ENCODE data around the gene FMN1.

Gene FMN1

DNA sequence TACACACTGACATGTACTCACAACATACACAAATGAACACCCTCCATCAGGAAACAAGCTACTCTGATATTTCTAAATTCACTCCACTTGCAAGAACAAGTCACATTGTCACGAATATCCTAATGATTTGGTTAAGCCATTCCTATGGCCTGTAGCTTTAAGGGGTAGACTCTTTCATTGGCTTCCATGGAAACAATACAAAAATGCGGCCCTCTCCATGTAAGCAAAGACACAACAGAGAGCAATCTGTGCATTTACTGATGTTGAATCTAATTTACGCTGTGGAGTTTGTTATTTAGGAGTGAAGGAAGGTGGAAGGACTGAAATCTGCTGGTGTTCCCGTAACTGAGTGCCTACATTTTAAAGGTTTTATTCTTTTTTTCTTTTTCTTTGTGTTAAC lies 114.5 kb downstream of the FMN1 start:
- no peak for TF ChIP-seq RAD21 (IDR thresholded peaks at IDR 0.05; ENCODE audit: low read depth)
- TF ChIP-seq, protein P1, sequence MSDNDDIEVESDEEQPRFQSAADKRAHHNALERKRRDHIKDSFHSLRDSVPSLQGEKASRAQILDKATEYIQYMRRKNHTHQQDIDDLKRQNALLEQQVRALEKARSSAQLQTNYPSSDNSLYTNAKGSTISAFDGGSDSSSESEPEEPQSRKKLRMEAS (IDR thresholded peaks at IDR 0.05), result no peak
- no peak for TF ChIP-seq TEAD4 (IDR thresholded peaks at IDR 0.05)
- TF ChIP-seq ZBTB7A (IDR thresholded peaks at IDR 0.05; ENCODE audit: low read depth), result no peak
- no peak for TF ChIP-seq CEBPB (IDR thresholded peaks at IDR 0.05)
- no peak for TF ChIP-seq CREB1 (IDR thresholded peaks at IDR 0.05; ENCODE audit: low read depth)
- TF ChIP-seq, protein P2, sequence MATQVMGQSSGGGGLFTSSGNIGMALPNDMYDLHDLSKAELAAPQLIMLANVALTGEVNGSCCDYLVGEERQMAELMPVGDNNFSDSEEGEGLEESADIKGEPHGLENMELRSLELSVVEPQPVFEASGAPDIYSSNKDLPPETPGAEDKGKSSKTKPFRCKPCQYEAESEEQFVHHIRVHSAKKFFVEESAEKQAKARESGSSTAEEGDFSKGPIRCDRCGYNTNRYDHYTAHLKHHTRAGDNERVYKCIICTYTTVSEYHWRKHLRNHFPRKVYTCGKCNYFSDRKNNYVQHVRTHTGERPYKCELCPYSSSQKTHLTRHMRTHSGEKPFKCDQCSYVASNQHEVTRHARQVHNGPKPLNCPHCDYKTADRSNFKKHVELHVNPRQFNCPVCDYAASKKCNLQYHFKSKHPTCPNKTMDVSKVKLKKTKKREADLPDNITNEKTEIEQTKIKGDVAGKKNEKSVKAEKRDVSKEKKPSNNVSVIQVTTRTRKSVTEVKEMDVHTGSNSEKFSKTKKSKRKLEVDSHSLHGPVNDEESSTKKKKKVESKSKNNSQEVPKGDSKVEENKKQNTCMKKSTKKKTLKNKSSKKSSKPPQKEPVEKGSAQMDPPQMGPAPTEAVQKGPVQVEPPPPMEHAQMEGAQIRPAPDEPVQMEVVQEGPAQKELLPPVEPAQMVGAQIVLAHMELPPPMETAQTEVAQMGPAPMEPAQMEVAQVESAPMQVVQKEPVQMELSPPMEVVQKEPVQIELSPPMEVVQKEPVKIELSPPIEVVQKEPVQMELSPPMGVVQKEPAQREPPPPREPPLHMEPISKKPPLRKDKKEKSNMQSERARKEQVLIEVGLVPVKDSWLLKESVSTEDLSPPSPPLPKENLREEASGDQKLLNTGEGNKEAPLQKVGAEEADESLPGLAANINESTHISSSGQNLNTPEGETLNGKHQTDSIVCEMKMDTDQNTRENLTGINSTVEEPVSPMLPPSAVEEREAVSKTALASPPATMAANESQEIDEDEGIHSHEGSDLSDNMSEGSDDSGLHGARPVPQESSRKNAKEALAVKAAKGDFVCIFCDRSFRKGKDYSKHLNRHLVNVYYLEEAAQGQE (IDR thresholded peaks at IDR 0.05; ENCODE audit: low read depth), result no peak
- TF ChIP-seq EGR1 (IDR thresholded peaks at IDR 0.05), result no peak

DNA sequence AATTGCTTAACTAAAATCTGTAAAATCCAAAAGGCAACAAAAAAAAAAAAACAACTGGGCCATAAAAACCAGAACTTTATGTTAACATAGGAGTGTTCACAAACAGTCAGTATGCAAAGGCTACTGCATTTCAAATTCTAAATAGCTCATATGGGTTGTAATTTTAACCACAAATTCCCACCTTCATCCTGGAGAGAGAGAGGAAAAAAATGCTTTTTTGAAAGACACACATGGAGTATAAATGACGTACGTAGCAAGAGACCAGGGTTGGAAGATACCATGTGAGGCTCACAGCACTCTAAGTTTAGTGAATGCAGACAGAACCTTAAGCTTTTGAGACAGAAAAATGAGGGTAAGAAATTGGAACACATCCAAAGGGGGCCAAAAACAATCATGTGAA lies 115.9 kb downstream of the FMN1 start:
- no peak for TF ChIP-seq FOXM1 (IDR thresholded peaks at IDR 0.05; ENCODE audit: borderline replicate concordance, low read depth)
- TF ChIP-seq, protein P1 (IDR thresholded peaks at IDR 0.05), result no peak
- TF ChIP-seq TAF1 (IDR thresholded peaks at IDR 0.05; ENCODE audit: low read depth), result no peak
- TF ChIP-seq RAD21 (IDR thresholded peaks at IDR 0.05; ENCODE audit: low read depth), result no peak
- TF ChIP-seq, protein P2 (IDR thresholded peaks at IDR 0.05; ENCODE audit: low read depth), result no peak
- no peak for TF ChIP-seq ZBTB7A (IDR thresholded peaks at IDR 0.05; ENCODE audit: low read depth)
- TF ChIP-seq TCF12 (IDR thresholded peaks at IDR 0.05; ENCODE audit: low read depth), result no peak
- no peak for TF ChIP-seq NFIC (IDR thresholded peaks at IDR 0.05)
- TF ChIP-seq YY1 (IDR thresholded peaks at IDR 0.05; ENCODE audit: low read depth), result no peak
- TF ChIP-seq EP300 (IDR thresholded peaks at IDR 0.05; ENCODE audit: borderline replicate concordance), result no peak
- no peak for TF ChIP-seq CEBPB (IDR thresholded peaks at IDR 0.05)
- no peak for TF ChIP-seq TEAD4 (IDR thresholded peaks at IDR 0.05)
- TF ChIP-seq CREB1 (IDR thresholded peaks at IDR 0.05; ENCODE audit: low read depth), result no peak
- TF ChIP-seq EGR1 (IDR thresholded peaks at IDR 0.05), result no peak
- TF ChIP-seq, protein P3, sequence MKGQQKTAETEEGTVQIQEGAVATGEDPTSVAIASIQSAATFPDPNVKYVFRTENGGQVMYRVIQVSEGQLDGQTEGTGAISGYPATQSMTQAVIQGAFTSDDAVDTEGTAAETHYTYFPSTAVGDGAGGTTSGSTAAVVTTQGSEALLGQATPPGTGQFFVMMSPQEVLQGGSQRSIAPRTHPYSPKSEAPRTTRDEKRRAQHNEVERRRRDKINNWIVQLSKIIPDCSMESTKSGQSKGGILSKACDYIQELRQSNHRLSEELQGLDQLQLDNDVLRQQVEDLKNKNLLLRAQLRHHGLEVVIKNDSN (IDR thresholded peaks at IDR 0.05), result no peak

DNA sequence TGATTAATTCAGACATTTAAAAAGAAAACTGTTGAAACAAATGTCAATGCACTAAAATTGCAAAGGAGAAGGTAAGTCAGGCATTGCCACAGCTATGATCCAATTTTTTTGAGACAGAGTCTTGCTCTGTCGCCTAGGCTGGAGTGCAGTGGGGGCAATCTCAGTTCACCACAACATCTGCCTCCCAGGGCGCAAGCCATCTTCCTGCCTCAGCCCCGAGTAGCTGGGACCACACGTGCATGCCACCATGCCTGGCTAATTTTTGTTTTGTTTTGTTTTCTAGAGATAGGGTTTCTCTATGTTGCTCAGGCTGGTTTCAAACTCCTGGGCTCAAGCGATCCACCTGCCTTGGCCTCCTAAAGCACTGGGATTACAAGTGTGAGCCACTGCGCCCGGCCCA lies 117.6 kb downstream of the FMN1 start:
- TF ChIP-seq NFIC (IDR thresholded peaks at IDR 0.05) (no peak), TCF12 (IDR thresholded peaks at IDR 0.05; ENCODE audit: low read depth) (no peak), EP300 (IDR thresholded peaks at IDR 0.05; ENCODE audit: borderline replicate concordance) (no peak), CEBPB (IDR thresholded peaks at IDR 0.05) (no peak), TEAD4 (IDR thresholded peaks at IDR 0.05) (no peak), ZBTB7A (IDR thresholded peaks at IDR 0.05; ENCODE audit: low read depth) (no peak), CREB1 (IDR thresholded peaks at IDR 0.05; ENCODE audit: low read depth) (no peak), TAF1 (IDR thresholded peaks at IDR 0.05; ENCODE audit: low read depth) (no peak), YY1 (IDR thresholded peaks at IDR 0.05; ENCODE audit: low read depth) (no peak), EGR1 (IDR thresholded peaks at IDR 0.05) (no peak), RAD21 (IDR thresholded peaks at IDR 0.05; ENCODE audit: low read depth) (no peak), FOXM1 (IDR thresholded peaks at IDR 0.05; ENCODE audit: borderline replicate concordance, low read depth) (no peak)
- TF ChIP-seq, protein P1 (IDR thresholded peaks at IDR 0.05), result no peak
- TF ChIP-seq, protein P2 (IDR thresholded peaks at IDR 0.05; ENCODE audit: low read depth), result no peak
- TF ChIP-seq, protein P3 (IDR thresholded peaks at IDR 0.05), result no peak

DNA sequence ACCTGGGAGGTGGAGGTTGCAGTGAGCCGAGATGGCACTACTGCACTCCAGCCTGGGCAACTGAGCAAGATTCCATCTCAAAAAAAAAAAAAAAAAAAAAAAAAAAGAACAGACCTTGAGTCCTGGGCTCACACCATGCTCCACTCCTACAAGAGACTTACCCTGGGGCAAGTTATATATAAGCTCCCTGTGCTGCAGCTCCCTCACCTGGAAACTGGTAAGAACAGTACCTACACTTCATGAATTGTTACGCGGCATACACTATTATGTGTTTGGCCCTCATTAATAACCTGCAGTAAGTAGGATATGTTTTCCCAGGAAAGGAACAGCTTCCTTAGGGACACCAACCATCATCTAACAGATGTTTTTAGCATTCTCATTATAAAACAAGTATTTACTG lies 119.6 kb downstream of the FMN1 start:
- TF ChIP-seq RAD21 (IDR thresholded peaks at IDR 0.05; ENCODE audit: low read depth) (peak; percentile 59), EGR1 (IDR thresholded peaks at IDR 0.05) (no peak), TEAD4 (IDR thresholded peaks at IDR 0.05) (no peak), CEBPB (IDR thresholded peaks at IDR 0.05) (no peak), FOXM1 (IDR thresholded peaks at IDR 0.05; ENCODE audit: borderline replicate concordance, low read depth) (no peak)
- TF ChIP-seq, protein P1 (IDR thresholded peaks at IDR 0.05), result no peak

Measured in Ishikawa (cell line).